Fibroblast of the aortic adventitia (primary cell): ENCODE results near the gene SEZ6L. TPM values are rescaled to one million over a fixed set of nuclear protein-coding genes. Genes with fewer than 3 reads are reported as not detected.

Experiments used
- DNase-seq: peaks from one replicate; pipeline ENCODE4 v3.0.0-alpha.2; 2010; ENCODE audit warnings: low read depth
- H3K4me3 ChIP-seq: 2 replicates; pipeline ENCODE4 v1.5.1; 2011; ENCODE audit warnings: low read depth, mild to moderate bottlenecking, control low read depth, low read length, moderate library complexity
- CTCF ChIP-seq: IDR thresholded peaks from 2 replicates; pipeline ENCODE4 v1.5.1; 2011; ENCODE audit warnings: mild to moderate bottlenecking, low read length, control low read depth, inconsistent platforms; ENCODE audit not compliant: insufficient read depth
- total RNA-seq: library from RNA; depleted of rRNA; stranded (reverse); fragments of >200 nt; gene quantifications from 2 replicates; pipeline ENCODE4 v1.2.3, GENCODE V29; 2012; ENCODE audit warnings: low replicate concordance

The SEZ6L gene
- total RNA-seq, 1 donor: under 0.01 TPM

GRCh38 chr22:26345496-26345895 lies 176.2 kb downstream of the SEZ6L start:
- DNase-seq: no peak
- no peak for TF ChIP-seq CTCF
- no peak overlapping the region for H3K4me3 ChIP-seq

- H3K4me3 ChIP-seq: no peak overlapping the region
- DNase-seq: no peak
- TF ChIP-seq CTCF: no peak
Observed at GRCh38 chr22:26348810-26349526, 179.7 kb downstream of the SEZ6L start.

- no peak for TF ChIP-seq CTCF
- DNase-seq: no peak
- no peak overlapping the region for H3K4me3 ChIP-seq
Observed at GRCh38 chr22:26354707-26355106, 185.4 kb downstream of the SEZ6L start.

- no peak overlapping the region for H3K4me3 ChIP-seq
- no peak for DNase-seq
- TF ChIP-seq CTCF: no peak
Observed at GRCh38 chr22:26357281-26357680, 188.0 kb downstream of the SEZ6L start.

GRCh38 chr22:26357813-26358212 lies 188.6 kb downstream of the SEZ6L start:
- no peak for DNase-seq
- no peak overlapping the region for H3K4me3 ChIP-seq
- TF ChIP-seq CTCF: no peak

- DNase-seq: no peak
- H3K4me3 ChIP-seq: no peak overlapping the region
- TF ChIP-seq CTCF: no peak
Observed at GRCh38 chr22:26359156-26359555, 189.9 kb downstream of the SEZ6L start.

GRCh38 chr22:26360169-26360885 lies 191.1 kb downstream of the SEZ6L start:
- TF ChIP-seq CTCF: peak; percentile 87
- peak overlapping the region; percentile 29 for H3K4me3 ChIP-seq
- DNase-seq: peak; percentile 81
